ENCODE measurements around the gene C4orf33.

Gene C4orf33

DNA sequence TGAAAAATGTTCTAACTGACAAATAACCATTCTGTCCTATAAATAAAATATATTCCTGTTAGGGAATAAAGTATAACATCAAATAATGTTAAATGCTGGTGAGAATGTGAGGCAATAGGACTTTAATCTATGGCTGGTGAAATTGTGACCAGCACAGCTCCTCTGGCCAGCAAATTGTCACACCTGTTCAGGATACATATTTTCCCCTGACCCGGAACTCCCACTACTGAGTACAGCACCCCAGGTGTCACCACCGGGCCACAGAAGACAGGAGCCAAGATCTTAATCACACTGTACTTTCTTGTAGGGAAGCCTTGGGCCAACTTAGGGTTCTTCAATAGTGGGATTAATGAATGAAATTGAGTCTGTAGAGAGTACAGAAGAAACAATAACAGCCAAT, 33.2 kb downstream of the C4orf33 start:
- DNase-seq (ENCODE audit: low spot score), result no peak

GRCh38 chr4:129131343-129131742, 35.4 kb downstream of the C4orf33 start:
- DNase-seq (ENCODE audit: low spot score), result no peak

DNA sequence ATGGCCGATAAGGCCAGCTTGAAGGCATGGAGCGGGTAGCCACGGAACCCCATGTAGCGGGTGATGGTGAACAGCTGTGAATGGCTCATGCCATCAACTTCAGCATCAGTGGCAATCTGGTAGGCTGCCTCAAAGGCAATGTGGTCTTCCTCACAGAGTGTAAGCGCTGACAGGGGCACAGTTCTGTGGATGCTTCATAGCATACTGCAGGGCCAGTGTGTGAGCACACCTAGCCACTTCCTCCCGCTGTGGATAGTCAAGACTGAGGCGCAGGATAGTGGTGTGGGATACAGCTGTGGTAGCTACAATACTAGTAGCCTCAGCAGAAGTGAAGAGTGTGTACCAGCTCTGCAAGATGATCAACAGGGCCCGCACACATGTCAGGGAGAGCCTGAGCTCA, 40.5 kb downstream of the C4orf33 start:
- DNase-seq (ENCODE audit: low spot score), result no peak

GRCh38 chr4:129138810-129139496, 43.0 kb downstream of the C4orf33 start:
- DNase-seq (ENCODE audit: low spot score), result no peak

DNA sequence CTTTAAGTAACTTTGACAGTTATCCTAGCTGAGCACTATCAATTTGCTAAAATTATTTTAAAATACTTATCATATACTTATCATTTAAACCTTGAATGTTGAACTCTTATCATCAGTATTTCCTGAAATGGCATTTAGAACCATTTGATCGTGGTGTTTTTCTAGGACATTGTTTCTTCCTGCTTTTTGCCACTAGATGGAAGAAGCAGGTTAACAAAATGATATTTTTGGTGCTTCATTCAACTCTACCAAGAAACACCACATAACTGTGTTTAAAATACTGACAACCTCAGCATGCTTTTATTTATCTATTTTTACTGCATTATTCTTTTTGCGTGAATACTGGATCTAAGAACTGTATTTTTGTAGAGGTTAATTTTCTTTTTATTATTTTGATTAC, 44.6 kb downstream of the C4orf33 start:
- DNase-seq (ENCODE audit: low spot score), result no peak

GRCh38 chr4:129143359-129143758, 47.4 kb downstream of the C4orf33 start:
- no peak for DNase-seq (ENCODE audit: low spot score)

DNA sequence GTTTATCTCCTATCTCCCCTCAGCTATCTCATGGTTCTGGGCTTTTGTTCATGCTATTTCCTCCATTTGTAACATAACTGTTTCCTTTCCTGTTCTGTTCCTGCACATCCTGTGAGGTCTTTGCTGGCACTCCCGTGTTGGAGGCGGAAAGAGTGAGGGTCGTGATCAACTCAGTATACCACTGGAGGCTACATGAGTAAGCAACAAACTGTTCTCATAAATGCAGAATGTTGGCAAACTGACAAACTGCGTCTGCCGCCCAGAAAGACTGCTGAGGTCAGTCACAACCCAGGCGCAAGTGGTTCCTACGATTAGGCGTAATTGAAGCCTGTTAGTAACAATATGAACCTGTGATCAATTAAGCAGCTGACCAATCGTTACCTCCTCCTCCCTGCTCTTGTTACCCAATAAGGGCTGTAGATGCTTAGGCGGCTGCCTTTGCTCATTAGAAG, 48.8 kb downstream of the C4orf33 start:
- DNase-seq (ENCODE audit: low spot score), result no peak

- DNase-seq (ENCODE audit: low spot score), result no peak
Measured at GRCh38 chr4:129145222-129145730, 49.3 kb downstream of the C4orf33 start.

- no peak for DNase-seq (ENCODE audit: low spot score)
Measured at GRCh38 chr4:129146639-129147038, 50.7 kb downstream of the C4orf33 start.

DNA sequence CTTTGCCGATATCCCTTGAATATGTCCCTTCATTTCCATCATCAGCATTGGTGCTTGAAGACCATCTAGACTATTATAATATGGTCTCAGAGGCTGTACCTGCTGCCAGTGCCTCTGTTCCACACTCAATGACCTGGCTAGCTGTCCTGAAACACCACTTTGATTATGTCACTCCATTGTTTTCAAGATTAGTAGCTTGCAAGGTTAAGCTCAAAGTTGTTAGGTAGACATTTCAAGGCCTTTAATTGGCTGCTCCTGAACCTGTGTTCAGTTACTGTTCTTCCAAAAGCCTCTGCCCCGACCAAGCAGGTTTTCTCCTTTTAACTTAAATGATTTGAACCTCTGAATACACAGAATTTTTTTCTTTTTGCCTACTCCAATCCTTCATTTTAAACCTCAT, 52.9 kb downstream of the C4orf33 start:
- DNase-seq (ENCODE audit: low spot score), result no peak

DNA sequence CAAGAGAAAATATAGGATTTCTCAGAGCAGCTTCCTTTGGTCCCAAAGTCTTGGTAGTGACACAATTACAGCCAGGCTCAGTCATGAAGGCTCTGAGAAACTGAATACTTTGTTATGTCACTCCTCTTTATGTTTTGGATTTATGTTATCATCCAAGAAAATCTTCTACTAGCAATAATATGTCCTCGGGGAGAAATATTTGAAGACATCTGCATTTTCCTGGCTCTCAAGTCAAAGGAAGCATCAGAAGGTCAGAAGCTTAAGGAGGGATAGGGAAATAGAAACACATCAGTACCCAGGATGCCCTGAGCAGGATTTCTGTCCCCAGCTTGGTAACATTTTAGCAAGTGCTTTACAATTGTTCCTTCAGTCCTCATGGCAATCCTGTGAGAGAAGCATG, 54.0 kb downstream of the C4orf33 start:
- no peak for DNase-seq (ENCODE audit: low spot score)

DNA sequence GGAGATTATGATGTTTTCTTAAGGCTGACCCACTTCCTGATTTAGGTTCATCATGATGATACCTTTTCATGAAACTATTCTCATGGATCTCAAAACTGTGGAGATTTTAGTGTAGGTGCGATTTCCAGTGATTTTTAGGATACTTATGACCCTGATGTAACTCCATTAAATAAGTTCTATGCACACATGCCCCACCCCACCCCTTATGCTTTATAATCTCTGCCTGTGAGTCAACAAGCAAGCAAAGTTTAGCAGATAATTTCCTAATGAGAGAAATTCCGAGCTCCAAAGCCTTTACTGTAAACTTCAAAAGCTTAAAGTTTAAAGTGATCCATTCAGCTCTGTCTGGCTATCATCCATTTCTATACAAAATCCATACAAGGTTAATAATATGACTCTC, 56.4 kb downstream of the C4orf33 start:
- no peak for DNase-seq (ENCODE audit: low spot score)

DNA sequence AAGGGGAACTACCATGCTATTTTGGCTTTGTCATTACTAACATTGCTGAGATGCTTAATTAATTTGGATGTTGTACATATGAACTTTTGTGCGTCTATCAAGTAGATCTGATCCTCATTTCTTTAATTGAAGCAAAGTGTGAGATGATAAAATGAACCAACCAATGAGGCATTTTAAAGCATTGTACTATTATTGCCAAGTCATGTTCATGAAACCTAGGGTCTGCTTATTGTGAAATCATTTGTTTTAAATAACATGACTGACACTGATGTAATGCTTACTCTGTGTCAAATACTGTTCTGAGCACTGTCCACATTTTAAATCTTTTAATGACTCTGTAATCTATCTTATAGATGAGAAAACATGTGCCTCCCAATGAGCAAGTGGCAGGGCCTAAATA, 57.7 kb downstream of the C4orf33 start:
- DNase-seq (ENCODE audit: low spot score), result no peak

DNA sequence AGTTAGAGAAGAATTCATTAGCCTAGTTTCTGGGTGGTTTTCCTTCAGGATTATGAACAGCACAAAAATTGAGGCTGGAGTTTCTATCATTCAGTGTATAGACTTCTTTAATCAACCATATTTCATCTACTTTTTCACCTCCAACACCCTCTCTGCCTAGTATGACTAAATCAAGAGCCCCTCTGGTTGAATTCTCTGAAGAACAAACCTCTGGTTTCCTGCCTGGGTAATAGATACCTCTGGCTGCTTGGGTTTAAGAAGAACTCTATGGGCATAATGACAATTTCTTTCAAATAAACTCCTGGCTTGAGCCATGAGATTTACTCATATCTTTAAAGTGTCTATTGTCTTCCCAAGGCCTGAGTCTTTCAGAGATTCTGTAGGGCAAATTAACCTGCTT, 66.5 kb downstream of the C4orf33 start:
- no peak for DNase-seq (ENCODE audit: low spot score)

- no peak for DNase-seq (ENCODE audit: low spot score)
Measured at GRCh38 chr4:129163427-129163826, 67.5 kb downstream of the C4orf33 start.

DNA sequence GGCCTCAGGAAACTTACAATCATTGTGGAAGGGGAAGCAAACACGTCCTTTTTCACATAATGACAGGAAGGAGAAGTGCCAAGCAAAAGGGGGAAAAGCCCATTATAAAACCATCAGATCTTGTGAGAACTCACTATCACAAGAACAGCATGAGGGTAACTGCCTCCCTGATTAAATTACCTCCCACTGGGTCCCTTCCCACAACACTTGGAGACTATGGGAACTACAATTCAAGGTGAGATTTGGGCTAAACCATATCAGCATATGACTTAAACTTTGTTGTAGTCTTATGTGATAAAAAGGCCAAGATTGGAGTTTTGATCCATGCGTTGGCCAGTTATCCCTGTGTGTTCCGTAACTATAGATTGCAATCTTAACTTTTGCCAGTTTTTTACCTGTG, 68.3 kb downstream of the C4orf33 start:
- no peak for DNase-seq (ENCODE audit: low spot score)

All from ecto neural progenitor cell (in vitro differentiated cells).